ENCODE data around the gene TSPAN31. TPM values are rescaled to one million over a fixed set of nuclear protein-coding genes. Genes with fewer than 3 reads are reported as not detected.
A peak's percentile ranks its signal among the peaks of the same experiment; 100 is the strongest.

The TSPAN31 gene
- total RNA-seq, 1 experiment from 2014 or later = 20.3 TPM

DNA sequence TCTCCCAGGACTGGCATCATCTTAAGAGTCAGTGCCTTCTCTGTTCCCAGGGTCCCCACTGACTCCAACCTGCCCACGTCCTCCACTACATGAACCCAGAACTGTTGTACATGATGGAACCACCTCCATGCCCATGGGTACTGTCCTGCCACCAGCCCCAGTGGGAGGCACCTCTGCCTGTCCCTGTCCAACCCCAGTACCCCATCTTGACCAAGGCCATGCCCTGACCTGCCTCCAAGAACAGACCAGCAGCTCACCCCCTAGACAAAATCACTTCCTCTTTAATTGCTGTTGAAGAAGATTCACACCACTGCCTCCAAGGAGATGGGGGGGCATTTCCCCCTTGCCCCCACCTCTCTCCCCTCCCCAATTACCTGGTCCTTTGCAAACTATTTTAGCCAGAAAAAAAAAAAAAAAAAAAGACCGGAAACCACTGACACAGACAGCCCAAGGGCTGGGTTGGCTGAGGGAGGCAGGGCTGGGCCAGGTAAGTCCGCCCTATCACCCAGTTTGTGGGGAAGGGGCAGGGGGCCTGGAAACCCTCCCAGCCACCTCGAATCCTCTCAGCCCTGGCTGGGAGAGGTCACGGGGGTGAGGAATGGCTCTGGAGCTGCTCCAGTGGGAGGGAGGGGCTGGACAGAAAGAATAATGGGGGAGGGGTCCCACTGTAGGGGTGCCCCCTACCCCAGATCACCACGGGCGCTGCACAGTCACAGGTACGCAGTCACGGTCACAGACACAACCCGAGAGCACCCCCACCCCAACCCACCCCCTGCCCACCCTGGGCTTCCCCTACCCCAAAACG is 19.7 kb upstream of the TSPAN31 start:
- intact Hi-C loops (cut with micrococcal nuclease) = no loop called here
- no peaks in the 10 kb centered on the region; the same call in 1 of the 2 replicates for H3K36me3 ChIP-seq (ENCODE audit: low read depth, low read length)
- ATAC-seq (no peak), DNase-seq (no peak)
- H3K27me3 ChIP-seq (ENCODE audit: low read length) = no peaks in the 10 kb centered on the region
- POLR2A ChIA-PET (ENCODE audit: unreplicated experiment) = no interaction called here
- H3K9ac ChIP-seq (ENCODE audit: low read length) = no peak overlapping the region
- no peaks in the 10 kb centered on the region for H3K9me3 ChIP-seq (ENCODE audit: low read length)
- CTCF ChIA-PET = interaction anchor here (0.6 to 1.5 kb wide), 2 partner anchors 11 to 700 kb away, joined by 3 to 9 read pairs; no protein-coding TSS in a partner anchor
- no peak overlapping the region for H3K4me2 ChIP-seq (ENCODE audit: low read length)
- no TSS peak for BruUV-seq (replicated peaks)
- no peaks in the 10 kb centered on the region for H4K20me1 ChIP-seq (ENCODE audit: low read length)
- H3K4me1 ChIP-seq (ENCODE audit: insufficient read depth, low read length) = peaks cover 4% of the 10 kb centered on the region; the same call in 1 of the 2 replicates
- no peaks in the 10 kb centered on the region for H3K79me2 ChIP-seq (ENCODE audit: low read length)
- no peak for TF ChIP-seq EZH2 (IDR thresholded peaks at IDR 0.05; ENCODE audit: low read length, unreplicated experiment)
- no peak overlapping the region for H3K4me3 ChIP-seq (ENCODE audit: low read length)
- no peaks in the 10 kb centered on the region for H3K9me2 ChIP-seq (replicated peaks; ENCODE audit: low read length)
- no peaks in the 10 kb centered on the region for H3F3A ChIP-seq (ENCODE audit: low read length, unreplicated experiment)
- H2AFZ ChIP-seq (ENCODE audit: low read length) = no peak overlapping the region
- no peak overlapping the region for H3K27ac ChIP-seq (ENCODE audit: low read length)

DNA sequence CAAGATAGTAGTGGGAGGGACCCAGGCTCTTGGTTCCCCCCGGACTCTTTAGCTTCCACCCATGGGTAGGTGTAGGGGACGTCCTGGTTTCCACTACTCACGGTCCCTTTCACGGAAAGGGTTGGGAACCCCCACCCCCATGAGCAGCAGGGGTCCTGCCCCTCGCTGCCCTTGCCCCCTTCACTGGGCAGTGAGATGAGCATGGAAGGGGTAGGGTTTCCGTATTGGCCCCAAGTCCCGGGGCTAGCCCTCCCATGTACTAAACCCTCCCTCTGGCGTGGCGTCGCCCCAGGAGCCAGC is 19.0 kb upstream of the TSPAN31 start:
- Histone ChIP-seq H3K9me2 (replicated peaks; ENCODE audit: low read length) (no peaks in the 10 kb centered on the region), H3K9me3 (ENCODE audit: low read length) (no peaks in the 10 kb centered on the region), H3K36me3 (ENCODE audit: low read depth, low read length) (no peaks in the 10 kb centered on the region), H3K79me2 (ENCODE audit: low read length) (no peaks in the 10 kb centered on the region), H3K27me3 (ENCODE audit: low read length) (no peaks in the 10 kb centered on the region), H3K27ac (ENCODE audit: low read length) (no peak overlapping the region), H3F3A (ENCODE audit: low read length, unreplicated experiment) (no peaks in the 10 kb centered on the region), H3K4me3 (ENCODE audit: low read length) (peak overlapping the region; percentile 91), H4K20me1 (ENCODE audit: low read length) (no peaks in the 10 kb centered on the region), H3K9ac (ENCODE audit: low read length) (peak overlapping the region; percentile 86), H2AFZ (ENCODE audit: low read length) (peak overlapping the region; percentile 100), H3K4me1 (ENCODE audit: insufficient read depth, low read length) (peaks cover 4% of the 10 kb centered on the region; the same call in 1 of the 2 replicates), H3K4me2 (ENCODE audit: low read length) (peak overlapping the region; percentile 92)
- CTCF ChIA-PET = interaction anchor here (0.6 to 1.5 kb wide), 3 partner anchors 10 to 699 kb away, joined by 3 to 9 read pairs (median 3); no protein-coding TSS in a partner anchor
- DNase-seq (no peak), ATAC-seq (peak; percentile 0; the same call in 1 of the 2 replicates)
- no TSS peak for BruUV-seq (replicated peaks)
- intact Hi-C loops (cut with micrococcal nuclease) = no loop called here
- POLR2A ChIA-PET (ENCODE audit: unreplicated experiment) = no interaction called here
- TF ChIP-seq EZH2 (IDR thresholded peaks at IDR 0.05; ENCODE audit: low read length, unreplicated experiment) (no peak), EZH2phosphoT487 (IDR thresholded peaks at IDR 0.05; ENCODE audit: borderline replicate concordance, low read length) (no peak)
- TF ChIP-seq, protein P1, sequence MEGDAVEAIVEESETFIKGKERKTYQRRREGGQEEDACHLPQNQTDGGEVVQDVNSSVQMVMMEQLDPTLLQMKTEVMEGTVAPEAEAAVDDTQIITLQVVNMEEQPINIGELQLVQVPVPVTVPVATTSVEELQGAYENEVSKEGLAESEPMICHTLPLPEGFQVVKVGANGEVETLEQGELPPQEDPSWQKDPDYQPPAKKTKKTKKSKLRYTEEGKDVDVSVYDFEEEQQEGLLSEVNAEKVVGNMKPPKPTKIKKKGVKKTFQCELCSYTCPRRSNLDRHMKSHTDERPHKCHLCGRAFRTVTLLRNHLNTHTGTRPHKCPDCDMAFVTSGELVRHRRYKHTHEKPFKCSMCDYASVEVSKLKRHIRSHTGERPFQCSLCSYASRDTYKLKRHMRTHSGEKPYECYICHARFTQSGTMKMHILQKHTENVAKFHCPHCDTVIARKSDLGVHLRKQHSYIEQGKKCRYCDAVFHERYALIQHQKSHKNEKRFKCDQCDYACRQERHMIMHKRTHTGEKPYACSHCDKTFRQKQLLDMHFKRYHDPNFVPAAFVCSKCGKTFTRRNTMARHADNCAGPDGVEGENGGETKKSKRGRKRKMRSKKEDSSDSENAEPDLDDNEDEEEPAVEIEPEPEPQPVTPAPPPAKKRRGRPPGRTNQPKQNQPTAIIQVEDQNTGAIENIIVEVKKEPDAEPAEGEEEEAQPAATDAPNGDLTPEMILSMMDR (conservative IDR thresholded peaks at IDR 0.05; ENCODE audit: low read depth, low read length) = no peak

DNA sequence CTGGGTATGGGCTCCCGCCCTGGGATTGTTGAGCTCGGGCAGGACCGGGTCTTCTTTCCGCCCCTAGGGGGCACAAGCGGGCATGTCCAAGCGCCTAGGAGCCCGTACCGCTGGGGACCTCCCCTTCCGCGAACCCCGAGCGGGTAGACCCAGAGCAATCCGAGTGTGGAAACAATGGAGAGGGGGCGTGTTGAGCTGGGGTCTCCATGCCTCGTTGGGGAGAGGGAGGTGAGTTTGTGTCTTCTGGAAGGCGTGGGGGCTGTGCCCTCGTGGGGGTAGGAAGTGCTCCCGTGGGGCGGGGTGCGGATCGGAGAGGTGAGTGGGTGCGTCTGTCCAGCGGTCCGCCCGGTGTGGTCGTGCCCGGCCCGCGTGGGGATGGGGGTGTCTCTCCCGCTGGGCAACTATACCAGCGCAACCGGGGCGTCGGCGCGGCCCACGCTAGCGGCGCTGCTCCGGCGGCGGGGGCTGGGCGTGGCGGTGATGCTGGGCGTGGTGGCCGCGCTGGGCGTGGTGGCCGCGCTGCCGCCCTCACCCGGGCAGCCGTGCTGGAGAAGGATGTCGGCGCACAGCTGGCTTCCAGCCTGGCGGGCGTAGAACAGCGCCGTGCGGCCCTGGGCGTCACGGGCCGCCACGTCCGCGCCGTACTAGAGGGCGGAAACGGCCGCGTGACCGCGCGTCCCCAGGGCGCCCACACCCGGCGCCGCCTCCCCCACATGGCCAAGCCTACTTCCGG is 18.5 kb upstream of the TSPAN31 start:
- peak; percentile 88 for DNase-seq
- peaks cover 4% of the 10 kb centered on the region; the same call in 1 of the 2 replicates for H3K4me1 ChIP-seq (ENCODE audit: insufficient read depth, low read length)
- no peaks in the 10 kb centered on the region for H3K36me3 ChIP-seq (ENCODE audit: low read depth, low read length)
- no peaks in the 10 kb centered on the region for H3K9me2 ChIP-seq (replicated peaks; ENCODE audit: low read length)
- H3K9ac ChIP-seq (ENCODE audit: low read length) = peak overlapping the region; percentile 86
- CTCF ChIA-PET = interaction anchor here (0.5 to 1.5 kb wide), 8 partner anchors 10 to 699 kb away, joined by 3 to 11 read pairs (median 3); partner anchors contain the start of gene TSPAN31
- POLR2A ChIA-PET (ENCODE audit: unreplicated experiment) = interaction anchor here (0.7 kb wide), 1 partner anchor 41 kb away, joined by 5 read pairs; no protein-coding TSS in a partner anchor
- TSS peak; percentile 80 for BruUV-seq (replicated peaks)
- H2AFZ ChIP-seq (ENCODE audit: low read length) = peak overlapping the region; percentile 100
- H3K9me3 ChIP-seq (ENCODE audit: low read length) = no peaks in the 10 kb centered on the region
- H4K20me1 ChIP-seq (ENCODE audit: low read length) = no peaks in the 10 kb centered on the region
- H3K4me3 ChIP-seq (ENCODE audit: low read length) = peak overlapping the region; percentile 91
- H3K79me2 ChIP-seq (ENCODE audit: low read length) = no peaks in the 10 kb centered on the region
- peak; percentile 91 for ATAC-seq
- peak overlapping the region; percentile 92 for H3K4me2 ChIP-seq (ENCODE audit: low read length)
- TF ChIP-seq EZH2 (IDR thresholded peaks at IDR 0.05; ENCODE audit: low read length, unreplicated experiment) (no peak), EZH2phosphoT487 (IDR thresholded peaks at IDR 0.05; ENCODE audit: borderline replicate concordance, low read length) (no peak)
- TF ChIP-seq, protein P1 (conservative IDR thresholded peaks at IDR 0.05; ENCODE audit: low read depth, low read length) = peak; percentile 91
- intact Hi-C loops (cut with micrococcal nuclease) = no loop called here
- H3K27ac ChIP-seq (ENCODE audit: low read length) = 0 out of 2 replicates have a peak overlapping the region, but pooled peaks have one; percentile 21
- H3F3A ChIP-seq (ENCODE audit: low read length, unreplicated experiment) = no peaks in the 10 kb centered on the region
- H3K27me3 ChIP-seq (ENCODE audit: low read length) = no peaks in the 10 kb centered on the region

Measured in PC-3 (cell line).